ENCODE data around the gene RAB10. TPM values are rescaled to one million over a fixed set of nuclear protein-coding genes. Genes with fewer than 3 reads are reported as not detected.

The RAB10 gene
- total and polyA plus RNA-seq, 2 of the 13 experiments (the other 11 are each of a cell fraction or from before 2014, with no cell fraction given): 48.2 to 120 TPM

DNA sequence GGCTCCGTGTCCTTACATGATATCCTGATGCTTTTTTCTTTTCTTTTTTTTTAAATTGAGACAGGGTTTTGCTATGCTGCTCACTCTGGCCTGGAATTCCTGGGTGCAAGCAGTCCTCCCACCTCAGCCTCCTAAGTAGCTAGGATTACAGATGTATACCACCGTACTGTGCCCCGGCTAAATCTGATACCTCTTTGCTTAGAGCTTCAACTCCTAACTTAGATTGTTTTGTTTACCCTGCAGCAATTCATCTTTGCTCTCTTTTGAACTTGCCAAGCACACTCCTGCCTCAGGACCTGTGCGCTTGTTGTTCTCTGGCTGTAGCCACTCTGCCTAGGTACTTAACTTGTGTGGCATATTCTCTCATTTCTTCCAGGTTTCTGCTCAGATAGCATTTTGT, 24.5 kb downstream of the RAB10 start (continued):
- TF ChIP-seq, protein P1, sequence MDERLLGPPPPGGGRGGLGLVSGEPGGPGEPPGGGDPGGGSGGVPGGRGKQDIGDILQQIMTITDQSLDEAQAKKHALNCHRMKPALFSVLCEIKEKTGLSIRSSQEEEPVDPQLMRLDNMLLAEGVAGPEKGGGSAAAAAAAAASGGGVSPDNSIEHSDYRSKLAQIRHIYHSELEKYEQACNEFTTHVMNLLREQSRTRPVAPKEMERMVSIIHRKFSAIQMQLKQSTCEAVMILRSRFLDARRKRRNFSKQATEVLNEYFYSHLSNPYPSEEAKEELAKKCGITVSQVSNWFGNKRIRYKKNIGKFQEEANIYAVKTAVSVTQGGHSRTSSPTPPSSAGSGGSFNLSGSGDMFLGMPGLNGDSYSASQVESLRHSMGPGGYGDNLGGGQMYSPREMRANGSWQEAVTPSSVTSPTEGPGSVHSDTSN (CRISPR knock-in tag; IDR thresholded peaks at IDR 0.05): no peak
- TF ChIP-seq, protein P2, sequence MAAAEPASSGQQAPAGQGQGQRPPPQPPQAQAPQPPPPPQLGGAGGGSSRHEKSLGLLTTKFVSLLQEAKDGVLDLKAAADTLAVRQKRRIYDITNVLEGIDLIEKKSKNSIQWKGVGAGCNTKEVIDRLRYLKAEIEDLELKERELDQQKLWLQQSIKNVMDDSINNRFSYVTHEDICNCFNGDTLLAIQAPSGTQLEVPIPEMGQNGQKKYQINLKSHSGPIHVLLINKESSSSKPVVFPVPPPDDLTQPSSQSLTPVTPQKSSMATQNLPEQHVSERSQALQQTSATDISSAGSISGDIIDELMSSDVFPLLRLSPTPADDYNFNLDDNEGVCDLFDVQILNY (CRISPR knock-in tag; conservative IDR thresholded peaks at IDR 0.05): no peak
- TF ChIP-seq NFE2 (CRISPR knock-in tag; IDR thresholded peaks at IDR 0.05): no peak

DNA sequence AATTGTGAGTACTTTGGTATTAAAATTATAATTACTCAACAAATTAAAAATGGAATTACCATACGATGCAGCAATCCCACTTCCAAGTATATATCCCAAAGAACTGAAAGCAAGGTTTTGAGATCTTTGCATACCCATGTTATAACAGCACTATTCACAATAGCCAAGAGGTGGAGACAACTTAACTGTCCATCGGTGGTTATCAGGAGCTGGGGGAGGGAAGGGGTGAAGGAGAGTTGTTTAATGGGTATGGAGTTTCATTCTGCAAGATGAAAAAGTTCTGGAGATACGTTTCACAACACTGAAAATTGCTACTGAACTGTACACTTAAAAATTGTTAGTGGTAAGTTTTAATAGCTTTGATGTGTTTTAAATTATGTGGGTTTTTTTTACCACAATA, 25.7 kb downstream of the RAB10 start:
- H3K27me3 ChIP-seq (ENCODE audit: control insufficient read depth in 1 of 2, insufficient read depth in 2 of 2, low read length in 2 of 2): no peaks in the 10 kb centered on the region
- no peak overlapping the region for H3K27ac ChIP-seq (ENCODE audit: extremely low read length, insufficient read depth, low read length)
- H3K79me2 ChIP-seq (ENCODE audit: insufficient read depth, low read length): peaks cover 98% of the 10 kb centered on the region
- H3K36me3 ChIP-seq (replicated peaks in 1 of 2; ENCODE audit: control insufficient read depth in 1 of 2, insufficient read depth in 2 of 2, low read length in 2 of 2): peaks cover 10 to 27% of the 10 kb centered on the region in 2 experiments; a peak in 3 of 5 replicates
- H3K9me3 ChIP-seq (ENCODE audit: low read length): no peaks in the 10 kb centered on the region
- in situ Hi-C loops (cut with HindIII; ENCODE audit: extremely low pct_ligation_motif_present, low pct_unique_long_range_greater_than_20kb) (no loop called here), intact Hi-C loops (cut with micrococcal nuclease; ENCODE audit: unreplicated experiment) (no loop called here)
- no peak overlapping the region for H3K4me2 ChIP-seq (ENCODE audit: low read depth, low read length)
- no peak overlapping the region for H3K4me3 ChIP-seq (replicated peaks in 1 of 3; ENCODE audit: insufficient read depth in 1 of 3, low read depth in 2 of 3, low read length in 3 of 3)
- H3K4me1 ChIP-seq (ENCODE audit: insufficient read depth, low read length): peaks cover 49% of the 10 kb centered on the region
- FAIRE-seq: no peak
- WGBS (ENCODE audit: low lambda C conversion rate): 90% methylated on average over 3 of the region's 3 CpGs
- TF ChIP-seq FLYWCH1 (CRISPR knock-in tag; IDR thresholded peaks at IDR 0.05) (no peak), NCOR1 (IDR thresholded peaks at IDR 0.05; ENCODE audit: borderline replicate concordance, low read length) (no peak), HOXA5 (CRISPR knock-in tag; IDR thresholded peaks at IDR 0.05) (no peak), GLI4 (CRISPR knock-in tag; IDR thresholded peaks at IDR 0.05; ENCODE audit: borderline replicate concordance) (no peak), HDAC2 (CRISPR knock-in tag; IDR thresholded peaks at IDR 0.05) (no peak), MAF1 (CRISPR knock-in tag; IDR thresholded peaks at IDR 0.05; ENCODE audit: borderline replicate concordance) (no peak), ZSCAN21 (CRISPR knock-in tag; IDR thresholded peaks at IDR 0.05; ENCODE audit: borderline replicate concordance) (no peak), POLR2AphosphoS2 (IDR thresholded peaks at IDR 0.05; ENCODE audit: low read depth, low read length) (no peak), ZBTB7B (CRISPR knock-in tag; IDR thresholded peaks at IDR 0.05) (no peak), FOXJ3 (CRISPR knock-in tag; IDR thresholded peaks at IDR 0.05; ENCODE audit: borderline replicate concordance) (no peak), GATA4 (IDR thresholded peaks at IDR 0.05; ENCODE audit: borderline replicate concordance, low read depth) (no peak), ZEB1 (IDR thresholded peaks at IDR 0.05; ENCODE audit: insufficient replicate concordance, low read depth) (no peak)
- TF ChIP-seq, protein P3, sequence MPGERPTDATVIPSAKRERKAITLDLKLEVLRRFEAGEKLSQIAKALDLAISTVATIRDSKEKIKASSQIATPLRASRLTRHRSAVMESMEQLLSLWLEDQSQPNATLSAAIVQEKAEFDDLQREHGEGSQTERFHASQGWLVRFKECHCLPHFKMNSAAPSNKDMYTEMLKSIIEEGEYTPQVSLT (CRISPR knock-in tag; IDR thresholded peaks at IDR 0.05; ENCODE audit: borderline replicate concordance, low read depth): no peak
- CTCF ChIA-PET (ENCODE audit: low intra/inter-chr PET ratio, low total read pairs): no interaction called here
- H3K9ac ChIP-seq (ENCODE audit: insufficient read depth, low read depth, low read length): no peak overlapping the region
- no TSS peak for BruUV-seq (replicated peaks)
- H4K20me1 ChIP-seq (ENCODE audit: insufficient read depth, low read length): peaks cover 55% of the 10 kb centered on the region
- no peak for DNase-seq (ENCODE audit: low spot score)
- POLR2A ChIA-PET: no interaction called here
- ATAC-seq: no peak
- no peak overlapping the region for H2AFZ ChIP-seq (ENCODE audit: low read length)

Data from HepG2 (cell line).